Caco-2 (cell line): ENCODE results near the gene PANX3. TPM values are rescaled to one million over a fixed set of nuclear protein-coding genes. Genes with fewer than 3 reads are reported as not detected.
A peak's percentile ranks its signal among the peaks of the same experiment; 100 is the strongest.

ENCODE experiments used
- BruUV-seq: library from RNA; stranded (reverse); fragments of 400-500 nt; replicated peaks from 2 replicates; lab custom pipeline; 2021; lab: Mats Ljungman, UMichigan
- CTCF ChIA-PET: fragments of 300-600 bp; sonication (Branson Sonifier 250); formaldehyde crosslinking; loops from one replicate; lab custom pipeline; 2022; ENCODE audit warnings: antibody characterized with exemption; lab: Charles Lee
- POLR2A ChIA-PET: fragments of 300-600 bp; sonication (Branson Sonifier 250); formaldehyde crosslinking; loops from one replicate; lab custom pipeline; 2022; ENCODE audit warnings: antibody characterized with exemption; lab: Charles Lee
- DNase-seq, 2 experiments: peaks; one replicate each; pipeline versions ENCODE4 v3.0.0 to v3.0.0-alpha.2; 2020 to 2022
- H3K27me3 ChIP-seq: replicated peaks from 2 replicates; pipeline ENCODE4 v1.6.0; 2011; ENCODE audit warnings: low read length; ENCODE audit not compliant: control insufficient read depth, insufficient read depth
- H3K36me3 ChIP-seq: 2 replicates; pipeline ENCODE4 v1.5.1; 2011; ENCODE audit warnings: low read length; ENCODE audit not compliant: control insufficient read depth, insufficient read depth
- H3K4me1 ChIP-seq: fragments of 250-450 bp; sonication (Bioruptor Pico); 2 replicates; pipeline ENCODE4 v1.5.1; 2020; ENCODE audit warnings: mild to moderate bottlenecking
- H3K4me3 ChIP-seq: 2 replicates; pipeline ENCODE4 v1.5.1; 2011; ENCODE audit warnings: low read depth, mild to moderate bottlenecking, control low read depth, low read length
- H3K9me3 ChIP-seq: fragments of 250-450 bp; sonication (Bioruptor Pico); 2 replicates; pipeline ENCODE4 v1.5.1; 2020; ENCODE audit warnings: mild to moderate bottlenecking, moderate library complexity
- H3K27ac Mint-ChIP-seq: one replicate; pipeline ENCODE4 v1.8.0; 2022; ENCODE audit warnings: mixed read lengths; ENCODE audit not compliant: unreplicated experiment
- H3K27me3 Mint-ChIP-seq: one replicate; pipeline ENCODE4 v1.8.0; 2022; ENCODE audit warnings: mixed read lengths; ENCODE audit not compliant: insufficient read depth, unreplicated experiment
- H3K36me3 Mint-ChIP-seq: one replicate; pipeline ENCODE4 v1.8.0; 2022; ENCODE audit warnings: mild to moderate bottlenecking, mixed read lengths; ENCODE audit not compliant: insufficient read depth, unreplicated experiment
- H3K4me1 Mint-ChIP-seq: one replicate; pipeline ENCODE4 v1.8.0; 2022; ENCODE audit warnings: low read depth, mixed read lengths; ENCODE audit not compliant: unreplicated experiment
- H3K4me3 Mint-ChIP-seq: one replicate; pipeline ENCODE4 v1.8.0; 2022; ENCODE audit warnings: mild to moderate bottlenecking, moderate library complexity, mixed read lengths; ENCODE audit not compliant: unreplicated experiment
- H3K9me3 Mint-ChIP-seq: one replicate; pipeline ENCODE4 v1.8.0; 2022; ENCODE audit warnings: mixed read lengths; ENCODE audit not compliant: unreplicated experiment
- CTCF ChIP-seq, 2 experiments: fragments of 200-600 bp in 1 of 2; IDR thresholded peaks; 1 replicate in 1 of 2; 2 replicates in 1 of 2; pipeline versions ENCODE4 v1.5.1 to v1.8.0; 2011 to 2022; ENCODE audit warnings: antibody characterized with exemption in 1 of 2, control low read depth in 1 of 2, inconsistent platforms in 1 of 2, low read depth in 1 of 2, low read length in 1 of 2, mild to moderate bottlenecking in 1 of 2, moderate library complexity in 1 of 2; ENCODE audit not compliant: insufficient read depth in 1 of 2, severe bottlenecking in 1 of 2, unreplicated experiment in 1 of 2
- intact Hi-C: fragments of 100-400 bp; cut with micrococcal nuclease; formaldehyde crosslinking; loops from one replicate; pipeline ENCODE4 v1.10.0; 2022; ENCODE audit not compliant: unreplicated experiment
- total RNA-seq: library from RNA; stranded (reverse); gene quantifications from 2 replicates; pipeline ENCODE4 v1.2.3, GENCODE V29; 2022

Gene PANX3
- total RNA-seq, 1 experiment from 2014 or later, result not detected

- Histone ChIP-seq H3K9me3 (no peaks in the 10 kb centered on the region), H3K27me3 (no peaks in the 10 kb centered on the region), H3K36me3 (no peaks in the 10 kb centered on the region), H3K4me1 (peaks cover 25% of the 10 kb centered on the region), H3K4me3 (no peak overlapping the region)
- peaks cover 11% of the 10 kb centered on the region for H3K9me3 Mint-ChIP-seq
- no peak overlapping the region for H3K27ac Mint-ChIP-seq
- peaks cover 43% of the 10 kb centered on the region for H3K4me1 Mint-ChIP-seq
- TF ChIP-seq CTCF (IDR thresholded peaks at IDR 0.05; ENCODE audit: insufficient read depth in 1 of 2, low read depth in 1 of 2, low read length in 1 of 2, severe bottlenecking in 1 of 2, unreplicated experiment in 1 of 2), result no peak
- BruUV-seq, result no TSS peak
- no peak overlapping the region for H3K4me3 Mint-ChIP-seq
- H3K36me3 Mint-ChIP-seq, result peaks cover 16% of the 10 kb centered on the region
- DNase-seq, result no peak
- POLR2A ChIA-PET, result interaction anchor here (0.5 kb wide), 1 partner anchor 1565 kb away, joined by 4 read pairs; no protein-coding TSS in a partner anchor
- H3K27me3 Mint-ChIP-seq, result peaks cover under 1% of the 10 kb centered on the region
- intact Hi-C loops, result no loop called here
- CTCF ChIA-PET, result interaction anchor here (0.7 kb wide), 1 partner anchor 1257 kb away, joined by 3 read pairs; no protein-coding TSS in a partner anchor
These were observed 7.6 kb downstream of the PANX3 start for GRCh38 chr11:124618863-124619262.

DNA sequence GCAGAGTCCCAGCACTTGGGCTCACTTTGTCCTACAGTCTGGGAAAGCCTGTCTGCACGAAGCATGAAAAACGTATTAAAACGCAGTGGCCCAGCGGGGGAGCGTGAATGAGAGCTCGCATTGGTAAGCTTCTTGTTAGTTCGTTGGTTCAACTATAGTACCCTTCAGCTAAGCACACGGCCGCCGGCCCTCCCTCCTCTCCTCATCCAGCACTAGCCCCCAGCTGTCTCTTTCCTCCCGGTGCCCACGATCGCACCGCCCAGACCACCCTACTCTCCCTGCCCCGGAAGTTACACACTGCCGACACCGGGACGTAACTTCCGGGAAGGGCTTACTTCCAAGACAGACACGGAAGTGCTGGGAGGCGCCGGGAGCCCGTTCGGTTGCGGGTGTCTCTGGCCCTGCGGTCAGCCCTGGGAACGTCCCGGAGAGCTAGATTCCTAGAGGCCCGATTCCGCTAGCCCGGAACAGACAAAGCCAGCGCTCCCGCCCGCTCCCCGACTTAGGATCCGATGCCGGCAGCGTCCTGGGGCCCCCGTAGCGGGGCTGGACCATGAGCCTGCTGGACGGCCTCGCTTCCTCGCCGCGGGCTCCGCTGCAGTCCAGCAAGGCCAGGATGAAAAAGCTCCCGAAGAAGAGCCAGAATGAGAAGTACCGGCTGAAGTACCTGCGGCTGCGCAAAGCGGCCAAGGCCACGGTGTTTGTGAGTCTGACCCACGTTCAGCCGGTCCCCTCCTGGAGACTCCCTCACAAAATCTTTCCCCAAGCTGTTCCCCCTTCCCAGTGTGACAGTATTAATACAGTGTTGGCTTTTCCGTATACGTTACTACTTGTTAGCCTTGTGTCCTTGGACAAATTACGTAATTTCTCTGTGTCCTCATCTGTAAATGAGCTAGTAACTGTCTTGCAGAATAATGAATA lies 11.6 kb downstream of the PANX3 start, which contains the start of gene TBRG1:
Gene TBRG1 (plus strand): TSS at position 334 of the 921 bp plus-strand sequence. CDS start 220 bp downstream, at position 554.
- ChIA-PET CTCF (interaction anchor here (0.8 to 1.5 kb wide), 7 partner anchors 9 to 221 kb away, joined by 3 to 7 read pairs (median 3); partner anchors contain the start of gene NRGN), POLR2A (interaction anchor here (0.6 to 1.7 kb wide), 10 partner anchors 10 to 1589 kb away, joined by 3 to 7 read pairs (median 4); partner anchors contain the start of genes FAM118B and PANX3)
- Histone ChIP-seq H3K4me3 (peak within 1 kb of the TSS; percentile 80), H3K36me3 (peaks cover 10% of the 10 kb centered on the region), H3K9me3 (no peaks in the 10 kb centered on the region), H3K4me1 (peaks cover 27% of the 10 kb centered on the region), H3K27me3 (no peaks in the 10 kb centered on the region)
- BruUV-seq, result TSS peak; percentile 42
- intact Hi-C loops, result loop anchor here (1.0 kb wide), 1 partner anchor 178 kb away; the partner anchor contains the start of gene MSANTD2
- peaks cover 11% of the 10 kb centered on the region for H3K9me3 Mint-ChIP-seq
- H3K27me3 Mint-ChIP-seq, result no peaks in the 10 kb centered on the region
- TF ChIP-seq CTCF (IDR thresholded peaks at IDR 0.05; ENCODE audit: insufficient read depth in 1 of 2, low read depth in 1 of 2, low read length in 1 of 2, severe bottlenecking in 1 of 2, unreplicated experiment in 1 of 2), result no peak
- peak; percentile 93 to 94 for DNase-seq
- peak within 1 kb of the TSS; percentile 98 for H3K27ac Mint-ChIP-seq
- peaks cover 39% of the 10 kb centered on the region for H3K4me1 Mint-ChIP-seq
- H3K36me3 Mint-ChIP-seq, result peaks cover 46% of the 10 kb centered on the region
- H3K4me3 Mint-ChIP-seq, result peak within 1 kb of the TSS; percentile 99

DNA sequence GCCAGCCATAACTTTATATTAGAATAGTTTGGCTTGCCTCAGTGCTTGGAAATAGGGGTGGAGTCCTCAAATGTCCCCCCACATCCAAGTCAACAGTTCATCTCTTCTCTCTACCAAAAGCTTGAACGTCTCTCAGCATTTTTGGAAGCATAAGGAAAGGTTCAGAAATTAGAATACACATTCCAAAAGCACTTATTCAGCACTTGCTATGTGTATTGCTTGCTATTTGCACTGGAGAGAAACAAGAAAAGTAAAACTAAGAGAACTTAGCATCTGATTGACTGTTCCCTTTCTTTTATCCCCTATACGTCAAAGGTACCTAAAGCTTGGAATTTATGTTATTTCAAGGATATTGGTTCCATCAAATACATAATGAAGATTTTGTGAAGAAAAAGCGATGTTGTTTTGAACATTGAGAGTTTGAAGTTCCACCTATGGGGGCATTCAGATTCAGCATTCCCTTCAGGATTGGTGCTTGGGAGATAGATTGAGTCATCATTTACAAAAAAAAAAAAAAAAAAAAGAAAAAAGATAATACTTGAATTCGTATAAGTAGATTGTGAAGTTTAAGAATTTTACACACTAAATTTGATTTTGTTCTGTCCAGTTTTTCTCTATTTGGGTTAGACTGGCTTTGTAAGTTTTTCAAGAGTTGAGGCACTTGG lies 12.8 kb downstream of the PANX3 start:
- no peak for DNase-seq
- Histone ChIP-seq H3K27me3 (no peaks in the 10 kb centered on the region), H3K9me3 (no peaks in the 10 kb centered on the region), H3K4me1 (peaks cover 24% of the 10 kb centered on the region), H3K4me3 (peak overlapping the region; percentile 80), H3K36me3 (peaks cover 10% of the 10 kb centered on the region)
- peaks cover 49% of the 10 kb centered on the region for H3K36me3 Mint-ChIP-seq
- peaks cover 31% of the 10 kb centered on the region for H3K4me1 Mint-ChIP-seq
- intact Hi-C loops, result no loop called here
- no peak for TF ChIP-seq CTCF (IDR thresholded peaks at IDR 0.05; ENCODE audit: insufficient read depth in 1 of 2, low read depth in 1 of 2, low read length in 1 of 2, severe bottlenecking in 1 of 2, unreplicated experiment in 1 of 2)
- peaks cover 11% of the 10 kb centered on the region for H3K9me3 Mint-ChIP-seq
- H3K4me3 Mint-ChIP-seq, result peak overlapping the region; percentile 99
- H3K27ac Mint-ChIP-seq, result peak overlapping the region; percentile 98
- ChIA-PET CTCF (interaction anchor here (0.6 to 1.5 kb wide), 2 partner anchors 8 to 85 kb away, joined by 3 to 7 read pairs; no protein-coding TSS in a partner anchor), POLR2A (interaction anchor here (0.6 to 1.7 kb wide), 2 partner anchors 123 to 968 kb away, joined by 3 to 7 read pairs; no protein-coding TSS in a partner anchor)
- H3K27me3 Mint-ChIP-seq, result no peaks in the 10 kb centered on the region
- no TSS peak for BruUV-seq
